Activated effector memory CD4-positive, alpha-beta T cell treated with Interleukin-2 at 50 U/mL for 16 hours (primary cell): Measurements from ENCODE around the gene TRABD.
A peak's percentile ranks its signal among the peaks of the same experiment; 100 is the strongest.

ENCODE experiments used
- DNase-seq: peaks from one replicate; pipeline ENCODE4 v3.0.0-alpha.2; 2020

Gene TRABD

DNA sequence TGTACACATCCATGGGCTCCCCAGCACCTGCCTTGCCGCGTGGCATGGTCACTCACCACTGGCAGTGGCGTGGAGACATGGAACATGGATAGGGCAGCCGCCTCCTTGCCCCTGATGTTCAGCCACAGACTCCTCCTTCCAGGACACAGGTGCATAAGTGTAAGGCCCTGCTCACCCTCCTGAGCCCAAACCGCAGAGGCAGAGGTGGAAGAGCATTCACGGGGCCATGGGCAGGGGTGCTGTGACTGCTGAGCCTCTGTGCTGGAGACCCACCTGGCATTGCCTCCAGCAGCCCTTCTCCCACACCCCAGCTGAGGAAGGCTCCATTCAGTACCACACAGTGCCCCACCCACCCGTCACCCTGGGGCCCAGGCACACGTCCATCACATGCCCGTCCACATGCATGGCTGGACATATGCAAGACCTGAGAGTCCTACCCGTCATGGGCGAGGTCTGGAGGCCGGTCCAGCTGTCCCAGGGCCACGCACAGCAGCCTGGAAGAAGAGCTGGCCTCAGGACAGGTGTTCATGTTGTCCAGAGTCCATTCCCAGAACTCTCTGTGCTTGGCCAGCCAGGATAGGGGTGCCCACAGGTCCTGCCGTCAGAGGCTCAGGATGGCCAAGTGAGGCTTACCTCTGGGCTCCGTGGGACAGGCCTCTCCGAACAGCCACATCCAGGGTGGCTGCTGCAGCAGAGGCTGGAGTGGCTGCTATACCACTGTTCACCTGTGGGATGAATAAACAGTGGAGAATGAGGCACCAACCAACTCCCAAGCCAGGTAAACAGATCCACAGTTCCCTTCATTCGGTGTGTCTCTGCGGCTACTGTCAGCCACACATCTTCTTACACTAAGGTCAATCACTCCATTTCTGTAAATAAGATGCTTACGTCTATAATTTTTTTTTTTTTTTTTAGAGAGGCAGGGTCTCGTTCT is 60.8 kb downstream of the TRABD start:
- no peak for DNase-seq

DNA sequence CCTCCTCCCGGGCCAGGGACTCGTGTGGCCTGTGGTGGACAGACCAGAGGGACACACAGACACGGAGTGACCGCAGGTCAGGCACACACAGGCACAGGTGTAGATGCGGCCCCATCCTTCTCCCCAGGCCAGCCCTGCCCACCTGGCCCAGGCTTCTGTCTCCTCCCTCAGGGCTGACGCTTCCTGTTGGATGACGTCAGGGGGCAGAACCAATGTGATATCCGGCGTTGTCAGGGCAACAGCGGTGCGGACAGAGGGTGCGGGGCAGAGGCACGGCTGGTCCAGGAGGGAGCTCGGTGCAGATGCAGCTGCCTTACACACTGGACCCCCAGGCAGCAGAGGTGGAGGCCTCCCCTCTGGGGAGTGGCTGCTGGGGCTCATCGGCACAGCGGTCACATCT is 62.0 kb downstream of the TRABD start:
- peak; percentile 38 for DNase-seq

DNA sequence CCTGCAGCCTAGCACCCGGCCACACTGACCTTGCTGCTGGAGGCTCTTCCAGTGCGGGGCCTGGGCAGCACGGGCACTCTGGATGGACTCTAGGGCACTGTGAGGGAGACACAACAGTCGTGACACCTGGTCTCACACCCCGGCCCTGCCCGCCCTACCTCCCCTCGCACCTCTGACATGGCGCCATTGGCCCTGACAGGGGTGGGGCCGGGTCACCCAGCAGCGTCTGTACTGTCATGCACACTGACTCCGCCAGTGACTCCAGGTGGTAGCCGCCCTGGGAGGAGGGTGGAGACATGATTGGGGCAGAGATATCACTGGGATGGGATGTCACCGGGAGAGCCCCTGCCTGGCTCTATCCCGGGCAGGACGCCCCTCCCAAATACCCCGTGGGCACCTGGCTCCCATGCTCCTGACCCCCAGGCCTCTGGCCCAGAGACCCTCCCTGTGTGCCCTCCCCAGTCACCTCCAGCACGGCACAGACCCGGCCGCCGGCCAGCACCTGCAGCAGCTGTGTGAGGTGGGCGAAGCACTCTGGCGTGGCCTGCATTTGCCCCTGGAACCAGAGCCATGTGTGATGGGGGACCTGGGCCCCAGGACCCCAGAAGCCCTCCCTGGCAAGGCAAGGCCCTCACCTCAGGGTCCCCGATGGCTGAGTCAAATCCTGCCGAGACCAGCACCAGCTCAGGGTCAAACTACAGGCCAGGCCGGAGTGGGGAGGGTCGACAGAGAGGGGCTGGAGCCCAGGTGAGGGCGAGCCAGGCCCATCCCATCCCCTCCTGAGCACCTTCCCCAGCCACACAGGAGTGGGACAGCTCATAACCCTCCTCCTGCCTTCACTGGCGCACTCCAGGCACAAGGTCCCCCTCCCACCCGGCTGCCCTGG is 62.7 kb downstream of the TRABD start:
- DNase-seq = no peak
